ENCODE data around the gene ABHD12.

GRCh38 chr20:25303292-25304024 is 87.2 kb downstream of the ABHD12 start:
- TF ChIP-seq TAF1 (IDR thresholded peaks at IDR 0.05; ENCODE audit: low read depth, low read length) (no peak), POLR2A (IDR thresholded peaks at IDR 0.05; ENCODE audit: low read depth, low read length) (no peak)

Data from GM12891 (cell line).